ENCODE results near the gene PLCD1.

PLCD1 gene

GRCh38 chr3:38017445-38018295, 11.8 kb downstream of the PLCD1 start:
- DNase-seq (ENCODE audit: extremely low read depth in 1 of 2, low read depth in 1 of 2), result no peak

GRCh38 chr3:38016847-38017444, 12.5 kb downstream of the PLCD1 start:
- no peak for DNase-seq (ENCODE audit: extremely low read depth in 1 of 2, low read depth in 1 of 2)

GRCh38 chr3:38016410-38016809, 13.0 kb downstream of the PLCD1 start:
- DNase-seq (ENCODE audit: extremely low read depth in 1 of 2, low read depth in 1 of 2), result no peak

- DNase-seq (ENCODE audit: extremely low read depth in 1 of 2, low read depth in 1 of 2), result no peak
Measured at GRCh38 chr3:38015984-38016383, 13.5 kb downstream of the PLCD1 start.

- DNase-seq (ENCODE audit: extremely low read depth in 1 of 2, low read depth in 1 of 2), result no peak
Measured at GRCh38 chr3:38015485-38015884, 14.0 kb downstream of the PLCD1 start.

GRCh38 chr3:38011111-38011510, 18.3 kb downstream of the PLCD1 start:
- DNase-seq (ENCODE audit: extremely low read depth in 1 of 2, low read depth in 1 of 2), result no peak

- DNase-seq (ENCODE audit: extremely low read depth in 1 of 2, low read depth in 1 of 2), result no peak
Measured at GRCh38 chr3:38009807-38010591, 19.4 kb downstream of the PLCD1 start.

- no peak for DNase-seq (ENCODE audit: extremely low read depth in 1 of 2, low read depth in 1 of 2)
Measured at GRCh38 chr3:38008971-38009580, 20.4 kb downstream of the PLCD1 start.

GRCh38 chr3:38008191-38008701, 21.2 kb downstream of the PLCD1 start:
- DNase-seq (ENCODE audit: extremely low read depth in 1 of 2, low read depth in 1 of 2), result no peak

- DNase-seq (ENCODE audit: extremely low read depth in 1 of 2, low read depth in 1 of 2), result no peak
Measured at GRCh38 chr3:38007754-38008090, 21.7 kb downstream of the PLCD1 start.

GRCh38 chr3:38006445-38006995, 22.9 kb downstream of the PLCD1 start:
- DNase-seq (ENCODE audit: extremely low read depth in 1 of 2, low read depth in 1 of 2), result no peak

- no peak for DNase-seq (ENCODE audit: extremely low read depth in 1 of 2, low read depth in 1 of 2)
Measured at GRCh38 chr3:38006031-38006430, 23.4 kb downstream of the PLCD1 start.

- no peak for DNase-seq (ENCODE audit: extremely low read depth in 1 of 2, low read depth in 1 of 2)
Measured at GRCh38 chr3:38005076-38006020, 24.1 kb downstream of the PLCD1 start.

GRCh38 chr3:38004415-38005075, 24.9 kb downstream of the PLCD1 start:
- DNase-seq (ENCODE audit: extremely low read depth in 1 of 2, low read depth in 1 of 2), result no peak

GRCh38 chr3:38003817-38004414, 25.5 kb downstream of the PLCD1 start:
- DNase-seq (ENCODE audit: extremely low read depth in 1 of 2, low read depth in 1 of 2), result no peak

GRCh38 chr3:38003371-38003816, 26.0 kb downstream of the PLCD1 start:
- no peak for DNase-seq (ENCODE audit: extremely low read depth in 1 of 2, low read depth in 1 of 2)

- DNase-seq (ENCODE audit: extremely low read depth in 1 of 2, low read depth in 1 of 2), result no peak
Measured at GRCh38 chr3:38002940-38003339, 26.5 kb downstream of the PLCD1 start.

- no peak for DNase-seq (ENCODE audit: extremely low read depth in 1 of 2, low read depth in 1 of 2)
Measured at GRCh38 chr3:38002291-38002876, 27.1 kb downstream of the PLCD1 start.

Data from stimulated activated CD8-positive, alpha-beta memory T cell treated with anti-CD3 and anti-CD28 coated beads, Interleukin-7, amount 100 ng/mL, for 48 hours (primary cell).